OCI-LY7 (cell line): ENCODE measurements around the gene BCL2L11. TPM values are rescaled to one million over a fixed set of nuclear protein-coding genes. Genes with fewer than 3 reads are reported as not detected.

Experiments used
- BruUV-seq: library from RNA; stranded (reverse); fragments of 400-500 nt; replicated peaks from 2 replicates; lab custom pipeline; 2021; lab: Mats Ljungman, UMichigan
- CTCF ChIA-PET: fragments of 300-600 bp; sonication (Branson Sonifier 250); formaldehyde crosslinking; loops from one replicate; lab custom pipeline; 2022; ENCODE audit warnings: antibody characterized with exemption; ENCODE audit not compliant: unreplicated experiment; lab: Charles Lee
- POLR2A ChIA-PET: fragments of 300-600 bp; sonication (Branson Sonifier 250); formaldehyde crosslinking; loops from one replicate; lab custom pipeline; 2022; ENCODE audit warnings: antibody characterized with exemption; lab: Charles Lee
- DNase-seq: peaks from one replicate; pipeline ENCODE4 v3.0.0-alpha.2; 2015; ENCODE audit warnings: low spot score
- H2AFZ ChIP-seq: fragments of 200-600 bp; sonication (generic), shearing (Covaris generic); 2 replicates; pipeline ENCODE4 v1.6.1; 2014; ENCODE audit warnings: mild to moderate bottlenecking, antibody characterized with exemption, low read length, moderate library complexity
- H3K27ac ChIP-seq: fragments of 200-600 bp; sonication (generic); 2 replicates; pipeline ENCODE4 v1.5.1; 2014; ENCODE audit warnings: mixed run types, low read depth, mild to moderate bottlenecking, moderate library complexity, low read length, inconsistent platforms; ENCODE audit not compliant: poor library complexity, severe bottlenecking
- H3K36me3 ChIP-seq: fragments of 200-600 bp; sonication (generic); 2 replicates; pipeline ENCODE4 v1.6.1; 2014; ENCODE audit warnings: mild to moderate bottlenecking, antibody characterized with exemption, low read length, moderate library complexity, mixed read lengths; ENCODE audit not compliant: insufficient read depth
- H3K4me1 ChIP-seq: fragments of 200-600 bp; sonication (generic); 2 replicates; pipeline ENCODE4 v1.5.1; 2014; ENCODE audit warnings: mild to moderate bottlenecking, low read length; ENCODE audit not compliant: insufficient read depth, poor library complexity, severe bottlenecking
- H3K4me2 ChIP-seq: fragments of 200-600 bp; sonication (generic); 2 replicates; pipeline ENCODE4 v1.6.1; 2014; ENCODE audit warnings: mild to moderate bottlenecking, low read length
- H3K4me3 ChIP-seq: fragments of 200-600 bp; sonication (generic); 2 replicates; pipeline ENCODE4 v1.5.1; 2014; ENCODE audit warnings: mild to moderate bottlenecking, low read depth, low read length; ENCODE audit not compliant: poor library complexity, severe bottlenecking
- H3K79me2 ChIP-seq: fragments of 200-600 bp; sonication (generic); 2 replicates; pipeline ENCODE4 v1.6.1; 2016; ENCODE audit warnings: low read depth, mild to moderate bottlenecking, low read length, moderate library complexity, mixed read lengths; ENCODE audit not compliant: insufficient read depth
- H3K9me2 ChIP-seq: fragments of 200-600 bp; sonication (generic); 2 replicates; pipeline ENCODE4 v1.6.1; 2016; ENCODE audit warnings: mild to moderate bottlenecking, low read length, mixed read lengths; ENCODE audit not compliant: insufficient read depth
- H3K9me3 ChIP-seq: fragments of 200-600 bp; sonication (generic); 2 replicates; pipeline ENCODE4 v1.6.1; 2014; ENCODE audit warnings: mild to moderate bottlenecking, mixed run types, low read length, mixed read lengths
- H4K20me1 ChIP-seq: fragments of 200-600 bp; sonication (generic); 2 replicates; pipeline ENCODE4 v1.6.1; 2014; ENCODE audit warnings: mild to moderate bottlenecking, antibody characterized with exemption, low read length, moderate library complexity, mixed read lengths; ENCODE audit not compliant: insufficient read depth
- CTCF ChIP-seq: fragments of 200-600 bp; sonication (generic); conservative IDR thresholded peaks from 2 replicates; pipeline ENCODE4 v1.5.1; 2014; ENCODE audit warnings: mild to moderate bottlenecking, antibody characterized with exemption, low read length, moderate library complexity, mixed read lengths
- EZH2phosphoT487 ChIP-seq: fragments of 200-600 bp; sonication (generic); IDR thresholded peaks from 2 replicates; pipeline ENCODE4 v1.6.1; 2018; ENCODE audit warnings: low read depth, borderline replicate concordance, mild to moderate bottlenecking, mixed run types, antibody characterized with exemption, low read length, moderate library complexity, mixed read lengths
- intact Hi-C: fragments of 100-400 bp; cut with micrococcal nuclease; formaldehyde crosslinking; loops from one replicate; pipeline ENCODE4 v1.10.0; 2022; ENCODE audit not compliant: unreplicated experiment
- total RNA-seq, 2 experiments: library from RNA; depleted of rRNA in 1 of 2; stranded (reverse); fragments of >200 nt in 1 of 2; shearing (Covaris generic) in 1 of 2; gene quantifications; 2 replicates each; pipeline ENCODE4 v1.2.3, GENCODE V29; 2014 to 2022

BCL2L11 gene
- total RNA-seq, 2 experiments from 2014 or later = 16.0 to 20.3 TPM

- H4K20me1 ChIP-seq = peaks cover 29% of the 10 kb centered on the region
- H3K79me2 ChIP-seq = peaks cover 51% of the 10 kb centered on the region
- CTCF ChIA-PET = interaction anchor here (0.6 kb wide), 1 partner anchor 37 kb away, joined by 3 read pairs; no protein-coding TSS in a partner anchor
- H3K4me1 ChIP-seq = peaks cover 44% of the 10 kb centered on the region
- peak overlapping the region; percentile 75 for H3K27ac ChIP-seq
- H3K9me2 ChIP-seq = no peaks in the 10 kb centered on the region
- H3K4me3 ChIP-seq = peak overlapping the region; percentile 96
- POLR2A ChIA-PET = interaction anchor here (0.6 to 2.4 kb wide), 9 partner anchors 10 to 1153 kb away, joined by 3 to 12 read pairs (median 4); no protein-coding TSS in a partner anchor
- intact Hi-C loops = loop anchor here (1.0 to 10.0 kb wide), 7 partner anchors 36 to 584 kb away; partner anchors contain the start of gene BUB1
- H3K36me3 ChIP-seq = peaks cover 43% of the 10 kb centered on the region
- H2AFZ ChIP-seq = no peak overlapping the region
- BruUV-seq = no TSS peak
- no peaks in the 10 kb centered on the region for H3K9me3 ChIP-seq
- peak overlapping the region; percentile 98 for H3K4me2 ChIP-seq
- TF ChIP-seq EZH2phosphoT487 (no peak), CTCF (no peak; the same call in 1 of the 2 replicates)
- peak; percentile 74 for DNase-seq
Observed at GRCh38 chr2:111121028-111121827, 514 bp downstream of the BCL2L11 start.

- H3K9me2 ChIP-seq = no peaks in the 10 kb centered on the region
- peak overlapping the region; percentile 98 for H3K4me2 ChIP-seq
- peak; percentile 91 for DNase-seq
- intact Hi-C loops = loop anchor here (1.0 to 10.0 kb wide), 7 partner anchors 35 to 583 kb away; partner anchors contain the start of gene BUB1
- H3K4me1 ChIP-seq = peaks cover 50% of the 10 kb centered on the region
- H2AFZ ChIP-seq = no peak overlapping the region
- no peak; the same call in 1 of the 2 replicates for TF ChIP-seq CTCF
- H3K79me2 ChIP-seq = peaks cover 59% of the 10 kb centered on the region
- POLR2A ChIA-PET = interaction anchor here (2.2 to 2.4 kb wide), 2 partner anchors 11 to 35 kb away, joined by 6 to 12 read pairs; no protein-coding TSS in a partner anchor
- H3K27ac ChIP-seq = peak overlapping the region; percentile 75
- H4K20me1 ChIP-seq = peaks cover 29% of the 10 kb centered on the region
- peaks cover 51% of the 10 kb centered on the region for H3K36me3 ChIP-seq
- CTCF ChIA-PET = interaction anchor here (0.6 kb wide), 1 partner anchor 36 kb away, joined by 3 read pairs; no protein-coding TSS in a partner anchor
- no peaks in the 10 kb centered on the region for H3K9me3 ChIP-seq
- H3K4me3 ChIP-seq = peak overlapping the region; percentile 96
- BruUV-seq = no TSS peak
Observed at GRCh38 chr2:111121828-111122630, 1.3 kb downstream of the BCL2L11 start.
